GM12891 (cell line): ENCODE data around the gene ABCA2.

ENCODE experiments used
- PAX5 ChIP-seq: IDR thresholded peaks from 2 replicates; pipeline ENCODE4 v1.6.1; 2011; ENCODE audit warnings: low read length, moderate library complexity, mild to moderate bottlenecking; ENCODE audit not compliant: insufficient read depth, severe bottlenecking
- POLR2A ChIP-seq: IDR thresholded peaks from 2 replicates; pipeline ENCODE4 v1.6.1; 2011; ENCODE audit warnings: low read depth, low read length, control low read depth
- POLR2AphosphoS5 ChIP-seq: IDR thresholded peaks from 2 replicates; pipeline ENCODE4 v1.6.1; 2011; ENCODE audit warnings: low read depth, low read length, control low read depth
- POU2F2 ChIP-seq: IDR thresholded peaks from 2 replicates; pipeline ENCODE4 v1.6.1; 2011; ENCODE audit warnings: low read depth, mild to moderate bottlenecking, control low read depth, low read length, moderate library complexity
- SPI1 ChIP-seq: IDR thresholded peaks from 2 replicates; pipeline ENCODE4 v1.6.1; 2011; ENCODE audit warnings: low read depth, low read length, control low read depth
- TAF1 ChIP-seq: IDR thresholded peaks from 2 replicates; pipeline ENCODE4 v1.6.1; 2011; ENCODE audit warnings: low read depth, low read length, control low read depth

GRCh38 chr9:137065336-137065967 is 37.4 kb upstream of the ABCA2 start:
- TF ChIP-seq POLR2AphosphoS5 (no peak), POLR2A (no peak), PAX5 (no peak), TAF1 (no peak), POU2F2 (no peak), SPI1 (no peak)
